PC-3 (cell line): ENCODE data around the gene CA11. TPM values are rescaled to one million over a fixed set of nuclear protein-coding genes. Genes with fewer than 3 reads are reported as not detected.

Source experiments
- ATAC-seq: fragments of 200-7000 bp; cut with Tn5 transposase; 2 replicates; pipeline ENCODE4 v1.9.1; 2020; ENCODE audit warnings: mild to moderate bottlenecking, moderate library complexity
- BruUV-seq: library from RNA; stranded (reverse); fragments of 400-500 nt; replicated peaks from 2 replicates; lab custom pipeline; 2021; lab: Mats Ljungman, UMichigan
- CTCF ChIA-PET: fragments of 300-600 bp; sonication (Branson Sonifier 250); formaldehyde crosslinking; loops from one replicate; lab custom pipeline; 2022; ENCODE audit warnings: antibody characterized with exemption; lab: Charles Lee
- POLR2A ChIA-PET: fragments of 300-600 bp; sonication (Branson Sonifier 250); formaldehyde crosslinking; loops from one replicate; lab custom pipeline; 2022; ENCODE audit warnings: antibody characterized with exemption; ENCODE audit not compliant: unreplicated experiment; lab: Charles Lee
- DNase-seq: peaks from one replicate; pipeline ENCODE4 v3.0.0-alpha.2; 2015
- H2AFZ ChIP-seq: fragments of 300-600 bp; sonication (generic); 2 replicates; pipeline ENCODE4 v1.6.0; 2016; ENCODE audit warnings: antibody characterized with exemption, low read length
- H3F3A ChIP-seq: fragments of 300-600 bp; sonication (generic); one replicate; pipeline ENCODE4 v1.6.0; 2017; ENCODE audit warnings: antibody characterized with exemption, low read length, control low read depth, mild to moderate bottlenecking; ENCODE audit not compliant: unreplicated experiment
- H3K27ac ChIP-seq: fragments of 300-600 bp; sonication (generic); 2 replicates; pipeline ENCODE4 v1.5.1; 2016; ENCODE audit warnings: mild to moderate bottlenecking, low read length
- H3K27me3 ChIP-seq: fragments of 300-600 bp; sonication (generic); 2 replicates; pipeline ENCODE4 v1.6.1; 2016; ENCODE audit warnings: low read length, mixed read lengths
- H3K36me3 ChIP-seq: fragments of 300-600 bp; sonication (generic); 2 replicates; pipeline ENCODE4 v1.6.1; 2016; ENCODE audit warnings: low read depth, mixed run types, low read length, mixed read lengths
- H3K4me1 ChIP-seq: fragments of 300-600 bp; sonication (generic); 2 replicates; pipeline ENCODE4 v1.5.1; 2016; ENCODE audit warnings: low read length; ENCODE audit not compliant: insufficient read depth
- H3K4me2 ChIP-seq: fragments of 300-600 bp; sonication (generic); 2 replicates; pipeline ENCODE4 v1.6.0; 2016; ENCODE audit warnings: low read length
- H3K4me3 ChIP-seq: fragments of 300-600 bp; sonication (generic); 2 replicates; pipeline ENCODE4 v1.5.1; 2016; ENCODE audit warnings: mild to moderate bottlenecking, low read length, mixed read lengths
- H3K79me2 ChIP-seq: fragments of 300-600 bp; sonication (generic); 2 replicates; pipeline ENCODE4 v1.6.1; 2017; ENCODE audit warnings: low read length, mixed read lengths
- H3K9ac ChIP-seq: fragments of 300-600 bp; sonication (generic); 2 replicates; pipeline ENCODE4 v1.6.0; 2016; ENCODE audit warnings: mild to moderate bottlenecking, low read length
- H3K9me2 ChIP-seq: fragments of 300-600 bp; sonication (generic); replicated peaks from 2 replicates; pipeline ENCODE4 v1.6.1; 2016; ENCODE audit warnings: mixed run types, low read length, mixed read lengths
- H3K9me3 ChIP-seq: fragments of 300-600 bp; sonication (generic); 2 replicates; pipeline ENCODE4 v1.6.1; 2016; ENCODE audit warnings: low read length, mixed read lengths
- H4K20me1 ChIP-seq: fragments of 300-600 bp; sonication (generic); 2 replicates; pipeline ENCODE4 v1.6.1; 2016; ENCODE audit warnings: low read length, mixed read lengths
- CTCF ChIP-seq: fragments of 300-600 bp; sonication (generic); conservative IDR thresholded peaks from 2 replicates; pipeline ENCODE4 v1.5.1; 2017; ENCODE audit warnings: antibody characterized with exemption, low read depth, mild to moderate bottlenecking, low read length
- EZH2 ChIP-seq: fragments of 300-600 bp; sonication (generic); IDR thresholded peaks from one replicate; pipeline ENCODE4 v1.6.1; 2017; ENCODE audit warnings: antibody characterized with exemption, mild to moderate bottlenecking, low read length; ENCODE audit not compliant: unreplicated experiment
- EZH2phosphoT487 ChIP-seq: fragments of 300-600 bp; sonication (generic); IDR thresholded peaks from 2 replicates; pipeline ENCODE4 v1.6.1; 2018; ENCODE audit warnings: mild to moderate bottlenecking, antibody characterized with exemption, low read length, borderline replicate concordance
- intact Hi-C: fragments of 100-400 bp; cut with micrococcal nuclease; formaldehyde crosslinking; loops from 2 replicates; pipeline ENCODE4 v1.9.0; 2023
- total RNA-seq: library from RNA; depleted of rRNA; stranded (reverse); fragments of >200 nt; gene quantifications from 2 replicates; pipeline ENCODE4 v1.2.3, GENCODE V29; 2014

Gene CA11
- total RNA-seq, 1 experiment from 2014 or later = 4.1 TPM

DNA sequence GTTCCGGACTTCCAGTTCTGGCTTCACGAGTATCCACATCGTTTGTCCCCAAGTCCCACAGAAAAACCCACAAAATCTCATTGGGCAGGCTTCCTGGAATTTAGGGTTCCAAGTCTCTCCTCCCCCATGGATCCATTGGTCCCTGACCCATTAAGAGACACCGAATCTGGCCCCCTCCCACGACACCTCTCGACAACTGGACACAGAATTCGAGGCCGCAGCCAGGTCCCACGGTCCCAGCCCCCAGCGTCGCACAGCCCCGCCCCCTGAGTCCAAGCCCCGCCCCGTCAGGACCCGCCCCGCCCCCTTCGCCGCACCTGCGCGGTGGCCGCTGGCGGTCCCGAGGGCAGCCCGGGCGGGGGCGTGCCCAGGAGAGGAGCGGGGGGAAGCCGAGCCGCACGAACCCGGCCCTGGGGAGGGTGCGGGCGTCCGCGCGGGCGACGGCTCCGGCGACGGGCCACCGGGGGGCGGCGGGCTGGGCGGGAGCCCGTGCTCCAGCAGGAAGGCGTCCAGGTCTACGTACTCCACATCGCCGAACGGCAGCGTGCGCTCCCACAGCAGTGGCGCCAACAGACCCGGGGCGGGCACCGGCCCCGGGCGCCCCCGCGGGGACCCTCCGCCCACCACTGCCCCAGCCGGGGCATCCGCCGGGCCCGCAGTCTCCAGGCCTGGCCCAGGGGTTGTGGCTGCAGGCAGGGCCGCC, 10.6 kb downstream of the CA11 start:
- BruUV-seq = no TSS peak
- no peak for TF ChIP-seq EZH2
- no peak for TF ChIP-seq CTCF
- no peak for TF ChIP-seq EZH2phosphoT487
- DNase-seq = peak; percentile 54
- ChIA-PET POLR2A (interaction anchor here (0.7 kb wide), 1 partner anchor 51 kb away, joined by 3 read pairs; no protein-coding TSS in a partner anchor), CTCF (no interaction called here)
- Histone ChIP-seq H3K36me3 (no peaks in the 10 kb centered on the region), H3K9me2 (no peaks in the 10 kb centered on the region), H3K9me3 (no peaks in the 10 kb centered on the region), H3K27ac (peak overlapping the region; percentile 67), H3K4me2 (peak overlapping the region; percentile 96), H3F3A (peaks cover 3% of the 10 kb centered on the region), H3K4me3 (peak overlapping the region; percentile 80), H3K27me3 (no peaks in the 10 kb centered on the region), H3K4me1 (peaks cover 24% of the 10 kb centered on the region), H2AFZ (peak overlapping the region; percentile 67; the same call in 1 of the 2 replicates), H3K79me2 (no peaks in the 10 kb centered on the region), H4K20me1 (no peaks in the 10 kb centered on the region), H3K9ac (peak overlapping the region; percentile 68)
- peak; percentile 18 for ATAC-seq
- intact Hi-C loops = no loop called here

DNA sequence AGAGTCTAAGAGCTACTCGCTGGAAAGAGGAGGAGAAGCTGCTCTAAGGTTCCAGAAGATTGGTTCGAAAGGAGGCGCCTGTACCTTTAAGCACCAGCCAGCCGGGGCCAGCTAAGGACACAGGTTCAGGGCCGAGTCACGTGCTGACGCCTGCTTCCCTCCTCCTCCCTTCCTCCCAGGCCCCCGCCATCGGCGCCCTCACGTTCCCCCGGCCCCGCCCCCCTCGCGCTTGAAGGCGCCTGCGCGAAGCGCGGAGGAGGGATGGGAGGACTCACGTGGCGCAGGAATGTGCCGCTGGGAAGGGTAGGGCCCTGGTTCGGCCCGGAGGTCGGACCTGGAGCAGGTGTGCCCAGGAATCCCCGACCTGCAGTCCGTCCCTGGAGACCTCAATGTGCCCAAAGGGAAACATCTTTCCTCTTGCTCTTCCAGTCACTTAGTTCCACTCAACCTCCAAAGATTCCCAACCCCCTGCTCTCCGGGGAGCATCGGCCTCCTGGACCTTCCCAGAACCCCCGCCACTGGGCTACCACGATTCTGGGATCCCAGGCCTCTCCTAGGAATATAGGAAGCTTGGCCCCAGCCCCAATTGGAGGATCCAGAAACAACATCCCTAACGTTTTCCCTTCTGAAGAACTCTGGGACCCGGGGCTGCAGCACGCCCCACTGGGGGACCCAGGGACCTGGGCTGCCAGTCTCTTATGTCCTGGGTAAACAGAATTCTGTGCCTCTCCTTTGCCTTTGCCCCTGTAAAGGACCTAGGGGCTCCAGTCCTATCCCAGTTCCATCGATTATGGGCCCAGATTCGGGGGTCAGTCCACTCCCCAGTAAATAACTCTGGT, 11.3 kb downstream of the CA11 start:
- ATAC-seq (peak; percentile 37), DNase-seq (peak; percentile 91)
- Histone ChIP-seq H2AFZ (peak overlapping the region; percentile 39), H3K27ac (peak overlapping the region; percentile 67), H3K27me3 (no peaks in the 10 kb centered on the region), H3K9ac (peak overlapping the region; percentile 35), H3K4me2 (peak overlapping the region; percentile 96), H3K4me1 (peaks cover 24% of the 10 kb centered on the region), H3K79me2 (no peaks in the 10 kb centered on the region), H4K20me1 (no peaks in the 10 kb centered on the region), H3K4me3 (peak overlapping the region; percentile 80; the same call in 1 of the 2 replicates), H3K9me2 (no peaks in the 10 kb centered on the region), H3K36me3 (no peaks in the 10 kb centered on the region), H3K9me3 (no peaks in the 10 kb centered on the region), H3F3A (peaks cover 3% of the 10 kb centered on the region)
- TSS peak; percentile 92 for BruUV-seq
- intact Hi-C loops = no loop called here
- TF ChIP-seq EZH2phosphoT487 (no peak), CTCF (no peak), EZH2 (no peak)
- ChIA-PET CTCF (no interaction called here), POLR2A (interaction anchor here (0.7 kb wide), 2 partner anchors 50 to 86 kb away, joined by 3 to 4 read pairs; no protein-coding TSS in a partner anchor)
